HG03432 (cell line): ENCODE measurements around the gene TUBGCP2.
A peak's percentile ranks its signal among the peaks of the same experiment; 100 is the strongest.
"Not testable (repeated sequence)": the region's sequence is repeated elsewhere in the genome, so short reads cannot be mapped to it uniquely, and the experiment has no call there.

Experiments
- ATAC-seq: cut with Tn5 transposase; IDR thresholded peaks from one replicate; pipeline ENCODE4 v1.9.1; 2021; ENCODE audit warnings: mild to moderate bottlenecking, moderate library complexity; ENCODE audit not compliant: unreplicated experiment

Gene TUBGCP2

GRCh38 chr10:133270204-133270603 lies 38.5 kb downstream of the TUBGCP2 start:
- ATAC-seq = no peak

GRCh38 chr10:133269367-133269766 lies 39.3 kb downstream of the TUBGCP2 start:
- ATAC-seq = no peak

- ATAC-seq = no peak
Observed at GRCh38 chr10:133268532-133268931, 40.1 kb downstream of the TUBGCP2 start.

GRCh38 chr10:133267829-133268228 lies 40.8 kb downstream of the TUBGCP2 start:
- no peak for ATAC-seq

GRCh38 chr10:133267293-133267692 lies 41.4 kb downstream of the TUBGCP2 start:
- no peak for ATAC-seq

- no peak for ATAC-seq
Observed at GRCh38 chr10:133266056-133266795, 42.4 kb downstream of the TUBGCP2 start.

GRCh38 chr10:133265052-133265451 lies 43.6 kb downstream of the TUBGCP2 start:
- ATAC-seq = not testable (repeated sequence)

- ATAC-seq = no peak
Observed at GRCh38 chr10:133264461-133264860, 44.2 kb downstream of the TUBGCP2 start.

- ATAC-seq = no peak
Observed at GRCh38 chr10:133263674-133264073, 45.0 kb downstream of the TUBGCP2 start.

- ATAC-seq = no peak
Observed at GRCh38 chr10:133262696-133263095, 46.0 kb downstream of the TUBGCP2 start.

- ATAC-seq = peak; percentile 61
Observed at GRCh38 chr10:133261726-133262325, 46.8 kb downstream of the TUBGCP2 start.

GRCh38 chr10:133260895-133261725 lies 47.6 kb downstream of the TUBGCP2 start:
- ATAC-seq = peak; percentile 61

GRCh38 chr10:133259602-133259989 lies 49.1 kb downstream of the TUBGCP2 start:
- ATAC-seq = no peak

GRCh38 chr10:133258818-133259601 lies 49.7 kb downstream of the TUBGCP2 start:
- ATAC-seq = no peak

GRCh38 chr10:133258066-133258817 lies 50.4 kb downstream of the TUBGCP2 start:
- ATAC-seq = peak; percentile 28

GRCh38 chr10:133257489-133258065 lies 51.1 kb downstream of the TUBGCP2 start:
- peak; percentile 20 for ATAC-seq

- ATAC-seq = no peak
Observed at GRCh38 chr10:133255323-133255722, 53.3 kb downstream of the TUBGCP2 start.

- no peak for ATAC-seq
Observed at GRCh38 chr10:133254421-133255120, 54.1 kb downstream of the TUBGCP2 start.

- ATAC-seq = no peak
Observed at GRCh38 chr10:133253361-133253955, 55.2 kb downstream of the TUBGCP2 start.
